ENCODE results near the gene GNG7.

Gene GNG7

DNA sequence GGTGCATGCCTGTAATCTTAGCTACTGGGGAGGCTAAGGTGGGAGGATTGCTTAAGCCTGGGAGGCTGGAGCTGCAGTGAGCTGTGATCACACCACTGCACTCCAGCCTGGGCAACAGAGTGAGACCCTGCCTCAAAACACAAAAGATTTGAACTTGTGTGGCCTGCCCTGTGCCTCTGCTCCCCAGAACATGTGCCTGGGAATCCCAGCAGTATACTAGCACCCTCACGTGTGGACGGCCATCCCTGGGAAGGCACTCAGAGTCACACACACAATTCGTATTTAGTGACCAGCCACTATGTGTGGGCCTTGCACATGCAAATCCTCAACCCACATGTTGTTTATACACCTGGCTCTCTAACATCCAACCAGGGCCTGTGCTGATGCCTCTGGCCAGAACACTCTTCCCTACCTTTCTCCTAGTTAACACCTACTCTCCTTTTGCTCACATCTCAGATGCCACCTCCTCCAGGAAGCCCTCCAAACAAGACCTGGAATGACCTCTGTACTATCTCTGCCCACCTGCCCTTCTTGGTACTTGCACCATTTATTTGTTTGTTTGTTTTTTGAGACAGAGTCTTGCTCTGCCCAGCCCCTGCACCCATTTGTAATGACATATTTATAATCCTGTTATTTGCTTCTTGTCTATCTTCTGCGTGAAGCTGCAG, 218.9 kb downstream of the GNG7 start:
- Histone ChIP-seq H4K20me1 (peaks cover under 1% of the 10 kb centered on the region; the same call in 1 of the 2 replicates), H3K27ac (no peak overlapping the region), H3K4me2 (no peak overlapping the region), H3K9ac (no peak overlapping the region), H3K27me3 (peaks cover 4% of the 10 kb centered on the region), H3K4me1 (peaks cover 60% of the 10 kb centered on the region), H3K9me3 (peaks cover 38% of the 10 kb centered on the region), H3K36me3 (no peaks in the 10 kb centered on the region), H3K4me3 (no peak overlapping the region)
- TF ChIP-seq Cebpa-rat (IDR thresholded peaks at IDR 0.05): no peak

- Histone ChIP-seq H3K9me3 (peaks cover 38% of the 10 kb centered on the region), H3K9ac (no peak overlapping the region), H3K4me3 (no peak overlapping the region), H4K20me1 (peaks cover 4% of the 10 kb centered on the region; the same call in 1 of the 2 replicates), H3K4me2 (no peak overlapping the region), H3K4me1 (peaks cover 59% of the 10 kb centered on the region), H3K27ac (no peak overlapping the region), H3K27me3 (no peaks in the 10 kb centered on the region; the same call in 1 of the 2 replicates), H3K36me3 (no peaks in the 10 kb centered on the region)
- no peak for TF ChIP-seq Cebpa-rat (IDR thresholded peaks at IDR 0.05)
These were observed 219.4 kb downstream of the GNG7 start for GRCh38 chr19:2483084-2483483.

- Histone ChIP-seq H3K4me2 (no peak overlapping the region), H3K27me3 (no peaks in the 10 kb centered on the region), H4K20me1 (peaks cover 10% of the 10 kb centered on the region), H3K4me3 (no peak overlapping the region), H3K36me3 (no peaks in the 10 kb centered on the region), H3K9ac (no peak overlapping the region), H3K4me1 (peaks cover 59% of the 10 kb centered on the region), H3K9me3 (peaks cover 38% of the 10 kb centered on the region), H3K27ac (no peak overlapping the region)
- no peak for TF ChIP-seq Cebpa-rat (IDR thresholded peaks at IDR 0.05)
These were observed 220.0 kb downstream of the GNG7 start for GRCh38 chr19:2482354-2483038.

DNA sequence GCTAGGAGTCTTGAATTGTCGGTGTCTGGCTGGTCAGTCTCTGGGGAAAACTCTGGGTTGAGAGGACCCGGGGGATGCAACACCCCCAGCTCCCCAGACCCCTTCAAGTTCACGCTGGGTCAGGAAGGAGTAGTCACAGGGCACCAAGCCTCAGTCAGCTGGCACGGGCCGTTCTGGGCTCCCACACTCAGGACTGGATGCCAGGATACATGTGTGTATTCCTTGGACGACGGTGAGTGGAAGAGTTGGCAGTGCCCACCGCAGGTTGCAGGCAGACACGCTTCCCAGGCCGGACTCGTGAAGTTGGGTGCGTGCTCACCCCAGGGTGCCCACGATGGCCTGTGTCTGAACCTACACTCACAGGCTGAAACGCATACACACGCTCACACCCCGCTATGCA, 221.0 kb downstream of the GNG7 start:
- Histone ChIP-seq H3K27me3 (no peaks in the 10 kb centered on the region), H3K36me3 (no peaks in the 10 kb centered on the region), H3K4me3 (no peak overlapping the region), H3K4me2 (no peak overlapping the region), H3K9me3 (peaks cover 38% of the 10 kb centered on the region), H3K27ac (no peak overlapping the region), H4K20me1 (peaks cover 21% of the 10 kb centered on the region), H3K4me1 (peaks cover 54% of the 10 kb centered on the region), H3K9ac (no peak overlapping the region)
- TF ChIP-seq Cebpa-rat (IDR thresholded peaks at IDR 0.05): no peak

GRCh38 chr19:2479556-2480194, 222.8 kb downstream of the GNG7 start:
- peak overlapping the region; percentile 95 for H3K4me2 ChIP-seq
- peaks cover 47% of the 10 kb centered on the region for H3K4me1 ChIP-seq
- H3K9ac ChIP-seq: peak overlapping the region; percentile 55; the same call in 1 of the 2 replicates
- H3K27me3 ChIP-seq: no peaks in the 10 kb centered on the region
- no peaks in the 10 kb centered on the region for H3K36me3 ChIP-seq
- no peak for TF ChIP-seq Cebpa-rat (IDR thresholded peaks at IDR 0.05)
- H3K27ac ChIP-seq: peak overlapping the region; percentile 71
- peaks cover 34% of the 10 kb centered on the region for H4K20me1 ChIP-seq
- peak overlapping the region; percentile 93 for H3K4me3 ChIP-seq
- peaks cover 36% of the 10 kb centered on the region for H3K9me3 ChIP-seq

DNA sequence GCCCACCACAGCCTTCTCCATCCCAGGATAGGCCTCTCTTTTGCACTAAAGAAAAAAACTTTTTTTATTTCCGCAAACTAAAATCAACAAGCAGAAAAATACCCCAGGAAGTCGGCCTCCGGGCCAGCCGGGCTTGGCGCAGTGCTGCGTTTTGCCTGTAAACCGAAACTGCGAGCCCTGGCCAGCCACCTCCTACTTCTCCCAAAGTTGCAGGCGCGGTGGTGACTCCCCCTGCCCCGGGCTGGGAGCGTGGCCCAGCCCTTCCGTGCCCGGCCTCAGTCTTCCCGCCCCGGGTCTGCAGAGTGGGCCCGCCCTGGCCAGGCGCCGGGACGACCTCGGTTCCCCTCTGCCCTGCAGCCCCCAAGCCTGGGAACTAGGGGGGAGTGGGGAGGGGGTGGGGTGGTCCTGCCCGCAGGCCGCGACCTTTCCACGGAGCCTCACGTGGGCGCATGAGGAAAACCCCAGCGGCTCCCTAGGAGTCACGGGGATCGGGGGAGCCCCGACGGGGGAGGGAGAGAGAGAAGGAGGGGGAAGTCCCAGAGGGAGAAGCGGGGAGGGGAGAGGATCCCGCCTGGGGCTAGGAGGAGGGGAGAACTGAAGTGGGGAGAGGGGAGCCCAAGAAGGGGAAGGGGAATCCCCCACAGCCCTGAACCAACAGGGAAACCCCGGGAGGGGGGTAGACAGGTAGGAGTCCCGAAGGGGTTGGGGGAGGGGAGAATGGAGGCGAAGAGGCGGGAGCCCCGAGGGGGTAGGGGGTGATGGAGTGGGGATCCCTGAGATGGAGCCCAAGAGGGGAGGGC, 223.5 kb downstream of the GNG7 start:
- H3K4me3 ChIP-seq: peak overlapping the region; percentile 93
- H3K36me3 ChIP-seq: no peaks in the 10 kb centered on the region
- peaks cover 35% of the 10 kb centered on the region for H4K20me1 ChIP-seq
- H3K4me1 ChIP-seq: peaks cover 52% of the 10 kb centered on the region
- peak overlapping the region; percentile 71 for H3K27ac ChIP-seq
- H3K9ac ChIP-seq: peak overlapping the region; percentile 55
- H3K27me3 ChIP-seq: no peaks in the 10 kb centered on the region
- H3K9me3 ChIP-seq: peaks cover 28% of the 10 kb centered on the region
- H3K4me2 ChIP-seq: peak overlapping the region; percentile 95
- TF ChIP-seq Cebpa-rat (IDR thresholded peaks at IDR 0.05): no peak

DNA sequence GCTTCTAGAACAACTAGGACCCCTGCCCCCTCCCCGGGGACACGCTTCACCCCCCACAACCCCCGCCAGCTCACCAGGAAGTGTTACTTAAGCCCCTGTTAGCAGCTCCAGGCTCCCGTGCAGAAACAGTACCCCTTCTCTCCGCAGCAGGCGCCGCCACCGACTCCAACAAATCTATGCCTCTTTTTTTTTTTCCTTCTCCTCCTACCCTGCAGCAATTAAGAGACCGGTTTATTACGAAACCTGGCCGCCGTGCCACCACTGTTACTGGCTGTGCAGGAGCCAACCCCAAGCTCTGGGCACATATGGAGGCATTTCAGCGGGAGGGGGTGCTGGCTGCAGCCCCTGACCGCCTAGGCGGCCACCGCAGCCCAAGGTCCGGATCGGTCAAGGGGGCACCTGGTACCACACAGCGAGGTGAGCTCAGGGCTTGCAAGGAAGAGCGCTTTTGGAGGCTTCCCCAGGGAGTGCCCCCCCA, 224.2 kb downstream of the GNG7 start:
- H3K27ac ChIP-seq: peak overlapping the region; percentile 71
- H3K27me3 ChIP-seq: no peaks in the 10 kb centered on the region
- peaks cover 58% of the 10 kb centered on the region for H3K4me1 ChIP-seq
- H3K9ac ChIP-seq: peak overlapping the region; percentile 88
- peak overlapping the region; percentile 95 for H3K4me2 ChIP-seq
- peaks cover 35% of the 10 kb centered on the region for H4K20me1 ChIP-seq
- peak; percentile 81 for TF ChIP-seq Cebpa-rat (IDR thresholded peaks at IDR 0.05)
- peaks cover 22% of the 10 kb centered on the region for H3K9me3 ChIP-seq
- peak overlapping the region; percentile 93 for H3K4me3 ChIP-seq
- H3K36me3 ChIP-seq: no peaks in the 10 kb centered on the region

- Histone ChIP-seq H3K4me2 (peak overlapping the region; percentile 95), H3K4me3 (peak overlapping the region; percentile 93)
These were observed 224.7 kb downstream of the GNG7 start for GRCh38 chr19:2477732-2478191.

DNA sequence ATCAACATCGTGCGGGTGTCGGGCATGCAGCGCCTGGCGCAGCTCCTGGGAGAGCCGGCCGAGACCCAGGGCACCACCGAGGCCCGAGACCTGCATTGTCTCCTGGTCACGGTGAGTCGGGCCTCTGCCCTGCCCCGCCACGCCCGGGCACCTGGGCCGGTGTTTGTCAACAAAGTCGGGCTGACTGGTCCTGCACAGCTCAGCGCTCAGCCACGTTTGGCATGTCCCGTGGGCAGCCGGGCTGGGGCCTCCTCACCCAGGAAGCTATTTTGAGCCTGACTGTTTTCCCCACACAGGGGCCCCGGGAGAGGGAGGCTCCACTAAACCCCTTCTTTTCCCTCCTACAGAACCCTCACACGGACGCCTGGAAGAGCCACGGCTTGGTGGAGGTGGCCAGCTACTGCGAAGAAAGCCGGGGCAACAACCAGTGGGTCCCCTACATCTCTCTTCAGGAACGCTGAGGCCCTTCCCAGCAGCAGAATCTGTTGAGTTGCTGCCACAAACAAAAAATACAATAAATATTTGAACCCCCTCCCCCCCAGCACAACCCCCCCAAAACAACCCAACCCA, 225.3 kb downstream of the GNG7 start:
- no peak for TF ChIP-seq Cebpa-rat (IDR thresholded peaks at IDR 0.05)
- Histone ChIP-seq H3K9me3 (peaks cover 11% of the 10 kb centered on the region), H3K4me1 (peaks cover 67% of the 10 kb centered on the region), H3K4me3 (peak overlapping the region; percentile 93), H3K36me3 (no peaks in the 10 kb centered on the region), H3K9ac (peak overlapping the region; percentile 88), H3K27ac (peak overlapping the region; percentile 79), H4K20me1 (peaks cover 35% of the 10 kb centered on the region), H3K4me2 (peak overlapping the region; percentile 95), H3K27me3 (no peaks in the 10 kb centered on the region)

More at GRCh38 chr19:2477732-2478191, 224.7 kb downstream of the GNG7 start:
- Histone ChIP-seq H3K9me3 (peaks cover 17% of the 10 kb centered on the region), H3K9ac (peak overlapping the region; percentile 88), H3K27ac (0 out of 2 replicates have a peak overlapping the region, but pooled peaks have one; percentile 71), H3K27me3 (no peaks in the 10 kb centered on the region), H3K4me1 (peaks cover 64% of the 10 kb centered on the region), H4K20me1 (peaks cover 35% of the 10 kb centered on the region), H3K36me3 (no peaks in the 10 kb centered on the region)
- TF ChIP-seq Cebpa-rat (IDR thresholded peaks at IDR 0.05): no peak
